Caco-2 (cell line): ENCODE data around the gene FRYL. TPM values are rescaled to one million over a fixed set of nuclear protein-coding genes. Genes with fewer than 3 reads are reported as not detected.

Source experiments
- BruUV-seq: library from RNA; stranded (reverse); fragments of 400-500 nt; replicated peaks from 2 replicates; lab custom pipeline; 2021; lab: Mats Ljungman, UMichigan
- CTCF ChIA-PET: fragments of 300-600 bp; sonication (Branson Sonifier 250); formaldehyde crosslinking; loops from one replicate; lab custom pipeline; 2022; ENCODE audit warnings: antibody characterized with exemption; lab: Charles Lee
- POLR2A ChIA-PET: fragments of 300-600 bp; sonication (Branson Sonifier 250); formaldehyde crosslinking; loops from one replicate; lab custom pipeline; 2022; ENCODE audit warnings: antibody characterized with exemption; lab: Charles Lee
- DNase-seq, 2 experiments: peaks; one replicate each; pipeline versions ENCODE4 v3.0.0 to v3.0.0-alpha.2; 2020 to 2022
- H3K27me3 ChIP-seq: replicated peaks from 2 replicates; pipeline ENCODE4 v1.6.0; 2011; ENCODE audit warnings: low read length; ENCODE audit not compliant: control insufficient read depth, insufficient read depth
- H3K36me3 ChIP-seq: 2 replicates; pipeline ENCODE4 v1.5.1; 2011; ENCODE audit warnings: low read length; ENCODE audit not compliant: control insufficient read depth, insufficient read depth
- H3K4me1 ChIP-seq: fragments of 250-450 bp; sonication (Bioruptor Pico); 2 replicates; pipeline ENCODE4 v1.5.1; 2020; ENCODE audit warnings: mild to moderate bottlenecking
- H3K4me3 ChIP-seq: 2 replicates; pipeline ENCODE4 v1.5.1; 2011; ENCODE audit warnings: low read depth, mild to moderate bottlenecking, control low read depth, low read length
- H3K9me3 ChIP-seq: fragments of 250-450 bp; sonication (Bioruptor Pico); 2 replicates; pipeline ENCODE4 v1.5.1; 2020; ENCODE audit warnings: mild to moderate bottlenecking, moderate library complexity
- H3K27ac Mint-ChIP-seq: one replicate; pipeline ENCODE4 v1.8.0; 2022; ENCODE audit warnings: mixed read lengths; ENCODE audit not compliant: unreplicated experiment
- H3K27me3 Mint-ChIP-seq: one replicate; pipeline ENCODE4 v1.8.0; 2022; ENCODE audit warnings: mixed read lengths; ENCODE audit not compliant: insufficient read depth, unreplicated experiment
- H3K36me3 Mint-ChIP-seq: one replicate; pipeline ENCODE4 v1.8.0; 2022; ENCODE audit warnings: mild to moderate bottlenecking, mixed read lengths; ENCODE audit not compliant: insufficient read depth, unreplicated experiment
- H3K4me1 Mint-ChIP-seq: one replicate; pipeline ENCODE4 v1.8.0; 2022; ENCODE audit warnings: low read depth, mixed read lengths; ENCODE audit not compliant: unreplicated experiment
- H3K4me3 Mint-ChIP-seq: one replicate; pipeline ENCODE4 v1.8.0; 2022; ENCODE audit warnings: mild to moderate bottlenecking, moderate library complexity, mixed read lengths; ENCODE audit not compliant: unreplicated experiment
- H3K9me3 Mint-ChIP-seq: one replicate; pipeline ENCODE4 v1.8.0; 2022; ENCODE audit warnings: mixed read lengths; ENCODE audit not compliant: unreplicated experiment
- intact Hi-C: fragments of 100-400 bp; cut with micrococcal nuclease; formaldehyde crosslinking; loops from one replicate; pipeline ENCODE4 v1.10.0; 2022; ENCODE audit not compliant: unreplicated experiment
- total RNA-seq: library from RNA; stranded (reverse); gene quantifications from 2 replicates; pipeline ENCODE4 v1.2.3, GENCODE V29; 2022
- TF ChIP-seq, protein P1 (sequence below), 2 experiments: fragments of 200-600 bp in 1 of 2; IDR thresholded peaks; 1 replicate in 1 of 2; 2 replicates in 1 of 2; pipeline versions ENCODE4 v1.5.1 to v1.8.0; 2011 to 2022; ENCODE audit warnings: antibody characterized with exemption in 1 of 2, control low read depth in 1 of 2, inconsistent platforms in 1 of 2, low read depth in 1 of 2, low read length in 1 of 2, mild to moderate bottlenecking in 1 of 2, moderate library complexity in 1 of 2; ENCODE audit not compliant: insufficient read depth in 1 of 2, severe bottlenecking in 1 of 2, unreplicated experiment in 1 of 2

Gene FRYL
- total RNA-seq, 1 experiment from 2014 or later = 27.4 TPM

DNA sequence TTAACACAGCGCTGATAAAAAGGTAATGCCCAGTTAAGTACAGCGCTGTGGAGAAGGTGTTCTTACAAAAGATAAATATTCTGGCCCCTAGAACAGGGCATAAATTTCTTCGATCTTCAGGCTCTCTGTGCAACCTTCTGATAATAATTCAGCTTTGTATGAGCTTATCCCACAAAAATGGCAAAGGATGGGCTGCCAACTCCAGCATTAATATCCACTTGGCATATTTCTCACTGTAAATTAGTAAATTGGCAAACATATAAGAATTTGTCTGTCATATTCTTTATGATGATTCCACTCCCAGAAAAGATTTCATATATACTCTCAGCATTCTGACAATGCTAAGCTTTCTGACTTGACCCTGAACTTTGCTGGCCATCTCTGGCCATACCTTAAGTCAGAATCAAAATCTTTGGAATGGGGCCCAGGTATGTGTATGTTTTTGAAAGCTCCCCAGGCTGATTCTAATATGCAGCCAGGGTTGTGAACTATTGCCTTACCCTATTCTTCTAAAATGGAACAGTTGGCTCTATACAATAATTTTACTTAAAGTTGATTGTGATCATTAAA, 134.8 kb downstream of the FRYL start:
- Mint-ChIP-seq H3K4me3 (no peak overlapping the region), H3K27me3 (no peaks in the 10 kb centered on the region), H3K9me3 (no peaks in the 10 kb centered on the region), H3K27ac (no peak overlapping the region), H3K4me1 (peaks cover 19% of the 10 kb centered on the region), H3K36me3 (no peaks in the 10 kb centered on the region)
- no peak overlapping the region for H3K4me3 ChIP-seq
- no peaks in the 10 kb centered on the region for H3K36me3 ChIP-seq
- DNase-seq = no peak
- CTCF ChIA-PET = no interaction called here
- no peaks in the 10 kb centered on the region for H3K9me3 ChIP-seq
- no peaks in the 10 kb centered on the region for H3K4me1 ChIP-seq
- no peaks in the 10 kb centered on the region for H3K27me3 ChIP-seq
- intact Hi-C loops = no loop called here
- POLR2A ChIA-PET = no interaction called here
- TF ChIP-seq, protein P1, sequence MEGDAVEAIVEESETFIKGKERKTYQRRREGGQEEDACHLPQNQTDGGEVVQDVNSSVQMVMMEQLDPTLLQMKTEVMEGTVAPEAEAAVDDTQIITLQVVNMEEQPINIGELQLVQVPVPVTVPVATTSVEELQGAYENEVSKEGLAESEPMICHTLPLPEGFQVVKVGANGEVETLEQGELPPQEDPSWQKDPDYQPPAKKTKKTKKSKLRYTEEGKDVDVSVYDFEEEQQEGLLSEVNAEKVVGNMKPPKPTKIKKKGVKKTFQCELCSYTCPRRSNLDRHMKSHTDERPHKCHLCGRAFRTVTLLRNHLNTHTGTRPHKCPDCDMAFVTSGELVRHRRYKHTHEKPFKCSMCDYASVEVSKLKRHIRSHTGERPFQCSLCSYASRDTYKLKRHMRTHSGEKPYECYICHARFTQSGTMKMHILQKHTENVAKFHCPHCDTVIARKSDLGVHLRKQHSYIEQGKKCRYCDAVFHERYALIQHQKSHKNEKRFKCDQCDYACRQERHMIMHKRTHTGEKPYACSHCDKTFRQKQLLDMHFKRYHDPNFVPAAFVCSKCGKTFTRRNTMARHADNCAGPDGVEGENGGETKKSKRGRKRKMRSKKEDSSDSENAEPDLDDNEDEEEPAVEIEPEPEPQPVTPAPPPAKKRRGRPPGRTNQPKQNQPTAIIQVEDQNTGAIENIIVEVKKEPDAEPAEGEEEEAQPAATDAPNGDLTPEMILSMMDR (IDR thresholded peaks at IDR 0.05; ENCODE audit: insufficient read depth in 1 of 2, low read depth in 1 of 2, low read length in 1 of 2, severe bottlenecking in 1 of 2, unreplicated experiment in 1 of 2) = no peak
- BruUV-seq = no TSS peak

DNA sequence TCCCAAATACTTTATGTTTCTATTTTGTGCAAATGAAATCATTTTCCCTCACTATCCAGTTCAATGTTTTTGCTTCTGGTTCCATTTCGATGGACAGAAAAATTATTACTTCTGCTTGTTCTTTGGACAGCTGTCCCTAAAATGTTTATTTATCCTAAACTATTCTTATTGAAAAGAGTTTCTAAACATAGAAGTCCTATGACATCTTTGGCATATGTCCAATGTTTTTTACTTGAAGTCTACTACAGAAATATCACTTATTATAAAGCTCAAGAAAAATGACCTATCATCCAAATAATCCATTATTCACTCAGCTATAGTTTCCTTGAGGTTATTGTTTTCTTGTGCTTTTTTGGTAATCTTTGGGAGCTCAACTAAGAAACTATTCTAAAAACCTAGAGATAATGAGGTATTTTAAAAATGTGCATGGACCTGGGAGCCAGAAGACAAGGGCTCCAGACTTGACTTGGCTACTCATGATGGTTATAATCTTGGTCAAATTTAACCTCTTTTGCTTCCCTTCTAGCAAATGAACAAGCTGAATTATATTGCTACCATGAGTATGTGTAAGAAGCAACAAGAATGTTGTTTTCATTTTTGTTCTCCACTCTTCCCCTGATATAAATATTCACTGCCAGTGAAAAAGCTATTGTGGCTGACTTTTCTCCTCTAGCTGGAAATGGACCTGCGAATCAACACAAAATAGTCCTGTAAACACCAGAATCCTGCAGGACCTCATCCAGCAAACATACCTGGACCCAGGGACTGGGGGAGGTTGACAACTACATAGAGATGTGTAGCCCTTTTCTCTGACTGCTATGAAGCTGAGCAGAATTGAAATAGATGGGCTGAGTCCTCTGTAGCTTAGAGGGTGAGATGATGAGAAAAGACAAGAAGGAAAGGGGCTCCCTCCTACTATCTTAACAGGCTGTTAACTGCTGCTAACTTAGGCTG, 137.4 kb downstream of the FRYL start:
- no peak for DNase-seq
- ChIA-PET POLR2A (no interaction called here), CTCF (no interaction called here)
- intact Hi-C loops = no loop called here
- Histone ChIP-seq H3K4me3 (no peak overlapping the region), H3K36me3 (no peaks in the 10 kb centered on the region), H3K27me3 (no peaks in the 10 kb centered on the region), H3K4me1 (no peaks in the 10 kb centered on the region), H3K9me3 (no peaks in the 10 kb centered on the region)
- H3K27ac Mint-ChIP-seq = no peak overlapping the region
- H3K9me3 Mint-ChIP-seq = no peaks in the 10 kb centered on the region
- H3K4me3 Mint-ChIP-seq = no peak overlapping the region
- TF ChIP-seq, protein P1 (IDR thresholded peaks at IDR 0.05; ENCODE audit: insufficient read depth in 1 of 2, low read depth in 1 of 2, low read length in 1 of 2, severe bottlenecking in 1 of 2, unreplicated experiment in 1 of 2) = no peak
- H3K4me1 Mint-ChIP-seq = peaks cover 12% of the 10 kb centered on the region
- no peaks in the 10 kb centered on the region for H3K36me3 Mint-ChIP-seq
- no TSS peak for BruUV-seq
- H3K27me3 Mint-ChIP-seq = no peaks in the 10 kb centered on the region

DNA sequence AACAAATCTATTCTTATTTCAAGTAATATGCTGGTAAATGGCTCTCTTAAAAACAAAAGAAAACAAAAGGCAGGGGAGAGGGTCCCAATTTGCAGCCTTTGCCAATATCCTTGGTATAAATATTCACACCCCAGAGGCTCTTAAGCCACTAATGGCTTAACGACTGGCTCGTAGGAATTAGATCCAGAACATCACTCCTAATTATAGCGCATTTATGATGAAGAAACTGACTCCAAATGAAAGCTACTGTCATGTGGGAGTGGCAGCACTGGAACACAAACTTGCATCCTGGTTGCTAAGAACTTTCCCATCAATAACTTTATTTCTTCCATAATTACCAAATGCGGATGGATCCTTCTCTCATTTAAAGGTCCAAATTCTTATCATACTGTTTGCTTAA, 138.7 kb downstream of the FRYL start:
- Mint-ChIP-seq H3K27ac (no peak overlapping the region), H3K27me3 (no peaks in the 10 kb centered on the region), H3K4me1 (peaks cover 12% of the 10 kb centered on the region), H3K36me3 (no peaks in the 10 kb centered on the region), H3K4me3 (no peak overlapping the region), H3K9me3 (no peaks in the 10 kb centered on the region)
- intact Hi-C loops = no loop called here
- Histone ChIP-seq H3K27me3 (no peaks in the 10 kb centered on the region), H3K36me3 (no peaks in the 10 kb centered on the region), H3K4me1 (no peaks in the 10 kb centered on the region), H3K4me3 (no peak overlapping the region), H3K9me3 (no peaks in the 10 kb centered on the region)
- TF ChIP-seq, protein P1 (IDR thresholded peaks at IDR 0.05; ENCODE audit: insufficient read depth in 1 of 2, low read depth in 1 of 2, low read length in 1 of 2, severe bottlenecking in 1 of 2, unreplicated experiment in 1 of 2) = no peak
- ChIA-PET CTCF (no interaction called here), POLR2A (no interaction called here)
- no peak for DNase-seq
- no TSS peak for BruUV-seq
